ENCODE results near the gene WDR83.
"Not testable (repeated sequence)": the region's sequence is repeated elsewhere in the genome, so short reads cannot be mapped to it uniquely, and the experiment has no call there.

GRCh38 chr19:12713304-12713703 is 46.7 kb downstream of the WDR83 start:
- not testable (repeated sequence) for TF ChIP-seq POLR2A (IDR thresholded peaks at IDR 0.05; ENCODE audit: low read length); GATA1 (IDR thresholded peaks at IDR 0.05; ENCODE audit: low read depth, low read length)
